Measurements from ENCODE around the gene CACNA1I.

CACNA1I gene

DNA sequence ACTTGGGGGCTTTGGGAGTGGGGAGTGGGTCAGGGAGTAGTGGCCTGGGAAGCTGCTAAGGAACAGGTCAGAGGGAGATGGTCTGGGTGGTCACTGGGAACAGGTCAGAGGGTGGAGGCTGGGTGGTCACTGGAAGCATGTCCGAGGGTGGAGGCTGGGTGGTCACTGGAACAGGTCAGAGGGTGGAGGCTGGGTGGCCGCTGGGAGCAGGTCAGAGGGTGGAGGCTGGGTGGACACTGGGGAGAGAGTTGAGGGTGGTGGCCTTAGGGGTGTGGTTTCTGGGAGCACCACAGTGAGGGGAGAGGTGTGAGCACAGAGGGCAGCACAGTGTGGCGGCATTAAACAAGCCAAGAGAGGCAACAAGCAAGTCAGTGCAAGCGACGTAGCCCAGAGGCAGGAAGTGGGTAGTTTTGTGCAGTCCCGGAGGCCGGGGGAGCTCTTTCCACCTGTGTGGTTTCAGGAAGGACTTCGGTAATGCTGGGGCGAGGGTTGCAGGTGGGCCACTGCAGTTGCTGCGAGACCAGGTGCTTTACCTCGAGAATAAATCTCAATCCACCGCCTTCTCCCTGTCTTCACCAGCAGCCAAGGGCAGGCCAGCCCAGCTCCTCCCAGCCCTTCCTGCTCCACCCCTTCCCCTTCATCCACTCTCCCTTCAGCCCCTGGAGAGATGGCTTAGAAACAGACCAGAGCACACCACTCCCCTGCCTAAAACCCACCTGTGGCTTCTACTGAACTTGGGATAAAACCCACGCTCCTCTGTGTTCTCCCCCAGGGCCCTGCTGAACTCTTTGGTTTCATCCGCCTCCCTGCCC, 3.2 kb upstream of the CACNA1I start:
- H3K27me3 ChIP-seq (ENCODE audit: insufficient read depth, low read length, poor library complexity): no peaks in the 10 kb centered on the region
- no peak overlapping the region for H4K8ac ChIP-seq (ENCODE audit: low read depth, low read length)
- no peaks in the 10 kb centered on the region for H3K79me1 ChIP-seq (ENCODE audit: low read length)
- no peak overlapping the region for H3K9ac ChIP-seq (ENCODE audit: low read length)
- no peak overlapping the region for H3K23ac ChIP-seq (ENCODE audit: low read length)
- H3K4me2 ChIP-seq (ENCODE audit: low read length): no peak overlapping the region
- H3K4me1 ChIP-seq (ENCODE audit: control insufficient read depth, low read depth, low read length): no peaks in the 10 kb centered on the region
- no peak overlapping the region for H4K5ac ChIP-seq (ENCODE audit: low read length)
- no peak overlapping the region for H3K27ac ChIP-seq (ENCODE audit: low read depth, low read length)
- no peak overlapping the region for H2BK15ac ChIP-seq (replicated peaks; ENCODE audit: low read depth)
- no peak overlapping the region for H3K56ac ChIP-seq (ENCODE audit: low read length)
- no peaks in the 10 kb centered on the region for H3K79me2 ChIP-seq (ENCODE audit: control insufficient read depth, insufficient read depth, low read length)
- H3K36me3 ChIP-seq (ENCODE audit: control insufficient read depth, insufficient read depth, low read length): no peaks in the 10 kb centered on the region
- no peak for DNase-seq
- no peak overlapping the region for H2BK5ac ChIP-seq (ENCODE audit: low read length)
- H2BK120ac ChIP-seq (ENCODE audit: low read depth, low read length): no peak overlapping the region
- H3K18ac ChIP-seq (ENCODE audit: low read length): no peak overlapping the region
- no peak overlapping the region for H3K4me3 ChIP-seq (ENCODE audit: low read length)
- H2AK5ac ChIP-seq (ENCODE audit: low read length): no peak overlapping the region
- no CpG with 5 or more reads among the region's 14 CpGs for WGBS (ENCODE audit: extremely low coverage, insufficient coverage, low lambda C conversion rate)
- H3K4ac ChIP-seq (ENCODE audit: low read depth, low read length): no peak overlapping the region

DNA sequence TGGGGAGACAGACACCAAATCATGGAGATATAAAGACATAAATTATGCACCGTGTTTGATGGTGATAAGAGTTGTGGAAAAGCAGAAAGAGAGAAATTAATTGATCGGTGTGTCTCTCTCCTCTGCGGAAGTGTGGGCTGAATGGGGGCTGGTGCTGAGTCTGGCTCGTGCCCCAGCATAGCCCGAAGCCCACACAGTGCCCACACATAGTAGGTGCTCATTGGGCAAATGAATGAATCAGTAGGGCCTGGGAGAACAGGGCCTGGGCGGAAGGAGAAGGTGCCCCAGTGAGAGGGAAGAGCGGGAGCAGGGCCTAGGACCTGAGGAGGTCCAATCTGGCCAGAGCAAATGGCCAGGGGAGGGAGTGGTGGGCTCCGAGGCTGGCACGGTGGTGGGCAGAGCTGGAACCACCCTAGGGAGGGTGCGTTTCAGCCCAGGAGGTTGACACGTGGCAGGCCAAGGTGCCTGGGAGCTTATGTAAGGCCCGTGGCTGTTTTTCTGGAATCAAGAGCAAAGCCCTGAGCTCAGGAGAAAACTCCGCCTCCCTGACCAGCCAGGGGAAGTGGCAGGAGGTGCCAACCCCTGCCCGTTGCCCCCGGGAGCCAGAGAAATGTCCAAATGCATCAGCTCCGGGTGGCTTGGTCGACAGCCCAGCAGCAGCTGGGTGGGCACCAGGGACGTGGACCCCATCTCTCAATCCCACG, 2.1 kb upstream of the CACNA1I start:
- H4K5ac ChIP-seq (ENCODE audit: low read length): no peak overlapping the region
- H3K9ac ChIP-seq (ENCODE audit: low read length): no peak overlapping the region
- H2BK120ac ChIP-seq (ENCODE audit: low read depth, low read length): no peak overlapping the region
- no peak overlapping the region for H3K4me3 ChIP-seq (ENCODE audit: low read length)
- H3K23ac ChIP-seq (ENCODE audit: low read length): no peak overlapping the region
- H3K36me3 ChIP-seq (ENCODE audit: control insufficient read depth, insufficient read depth, low read length): no peaks in the 10 kb centered on the region
- no peaks in the 10 kb centered on the region for H3K4me1 ChIP-seq (ENCODE audit: control insufficient read depth, low read depth, low read length)
- no peak overlapping the region for H2BK15ac ChIP-seq (replicated peaks; ENCODE audit: low read depth)
- no peak for DNase-seq
- WGBS (ENCODE audit: extremely low coverage, insufficient coverage, low lambda C conversion rate): no CpG with 5 or more reads among the region's 19 CpGs
- no peak overlapping the region for H3K18ac ChIP-seq (ENCODE audit: low read length)
- H3K4ac ChIP-seq (ENCODE audit: low read depth, low read length): no peak overlapping the region
- H3K56ac ChIP-seq (ENCODE audit: low read length): no peak overlapping the region
- no peaks in the 10 kb centered on the region for H3K79me1 ChIP-seq (ENCODE audit: low read length)
- H3K79me2 ChIP-seq (ENCODE audit: control insufficient read depth, insufficient read depth, low read length): no peaks in the 10 kb centered on the region
- H4K8ac ChIP-seq (ENCODE audit: low read depth, low read length): no peak overlapping the region
- no peak overlapping the region for H2AK5ac ChIP-seq (ENCODE audit: low read length)
- no peak overlapping the region for H3K27ac ChIP-seq (ENCODE audit: low read depth, low read length)
- no peaks in the 10 kb centered on the region for H3K27me3 ChIP-seq (ENCODE audit: insufficient read depth, low read length, poor library complexity)
- H3K4me2 ChIP-seq (ENCODE audit: low read length): no peak overlapping the region
- H2BK5ac ChIP-seq (ENCODE audit: low read length): no peak overlapping the region

DNA sequence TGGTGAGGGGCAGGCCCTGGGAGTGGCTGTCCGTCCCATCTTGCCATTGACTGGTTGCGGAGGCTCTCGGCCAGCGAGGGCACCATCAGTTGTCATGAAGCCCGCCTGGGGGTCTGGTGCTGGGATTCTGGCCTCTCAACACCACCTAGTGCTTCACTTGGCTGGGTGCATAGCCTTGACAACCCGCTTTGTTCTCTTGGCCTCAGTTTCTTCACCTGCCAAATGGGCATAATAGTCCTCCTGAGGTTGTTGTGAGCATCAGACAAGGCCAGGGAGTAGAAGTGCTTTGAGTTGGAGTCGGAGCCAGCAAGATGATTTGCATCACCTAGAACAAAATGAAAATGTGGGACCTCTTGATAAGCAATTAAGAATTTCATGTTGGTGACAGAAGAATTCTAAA, 1.5 kb upstream of the CACNA1I start:
- no peak overlapping the region for H3K23ac ChIP-seq (ENCODE audit: low read length)
- H3K36me3 ChIP-seq (ENCODE audit: control insufficient read depth, insufficient read depth, low read length): no peaks in the 10 kb centered on the region
- no peak for DNase-seq
- H2BK15ac ChIP-seq (replicated peaks; ENCODE audit: low read depth): no peak overlapping the region
- H2BK120ac ChIP-seq (ENCODE audit: low read depth, low read length): no peak overlapping the region
- no peak overlapping the region for H3K4ac ChIP-seq (ENCODE audit: low read depth, low read length)
- no peaks in the 10 kb centered on the region for H3K79me1 ChIP-seq (ENCODE audit: low read length)
- H3K27ac ChIP-seq (ENCODE audit: low read depth, low read length): no peak overlapping the region
- H3K4me3 ChIP-seq (ENCODE audit: low read length): no peak overlapping the region
- H3K4me1 ChIP-seq (ENCODE audit: control insufficient read depth, low read depth, low read length): no peaks in the 10 kb centered on the region
- no peaks in the 10 kb centered on the region for H3K79me2 ChIP-seq (ENCODE audit: control insufficient read depth, insufficient read depth, low read length)
- no peak overlapping the region for H3K4me2 ChIP-seq (ENCODE audit: low read length)
- no CpG with 5 or more reads among the region's 7 CpGs for WGBS (ENCODE audit: extremely low coverage, insufficient coverage, low lambda C conversion rate)
- H2AK5ac ChIP-seq (ENCODE audit: low read length): no peak overlapping the region
- no peak overlapping the region for H4K8ac ChIP-seq (ENCODE audit: low read depth, low read length)
- H3K56ac ChIP-seq (ENCODE audit: low read length): no peak overlapping the region
- no peaks in the 10 kb centered on the region for H3K27me3 ChIP-seq (ENCODE audit: insufficient read depth, low read length, poor library complexity)
- H3K9ac ChIP-seq (ENCODE audit: low read length): no peak overlapping the region
- no peak overlapping the region for H4K5ac ChIP-seq (ENCODE audit: low read length)
- no peak overlapping the region for H2BK5ac ChIP-seq (ENCODE audit: low read length)
- no peak overlapping the region for H3K18ac ChIP-seq (ENCODE audit: low read length)

DNA sequence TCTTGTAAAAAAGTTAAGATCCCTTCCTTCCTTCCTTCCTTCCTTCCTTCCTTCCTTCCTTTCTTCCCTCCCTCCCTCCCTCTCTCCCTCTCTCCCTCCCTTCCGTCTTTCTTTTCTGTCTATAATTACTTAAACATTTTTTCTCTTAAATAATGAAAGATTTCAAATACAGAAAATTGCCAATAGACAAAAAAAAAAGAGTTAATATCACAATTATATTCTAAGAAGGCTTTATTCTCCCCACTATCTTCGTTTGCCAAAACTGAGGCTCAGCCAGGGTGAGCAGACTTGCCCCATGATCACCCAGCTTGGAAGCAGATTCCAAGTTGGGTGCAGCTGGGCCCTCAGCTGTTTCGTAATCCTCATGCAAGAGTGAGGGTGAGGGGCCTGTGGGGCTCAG, 327 bp upstream of the CACNA1I start:
- Histone ChIP-seq H4K5ac (ENCODE audit: low read length) (no peak overlapping the region), H2AK5ac (ENCODE audit: low read length) (no peak overlapping the region), H3K79me1 (ENCODE audit: low read length) (no peaks in the 10 kb centered on the region), H4K8ac (ENCODE audit: low read depth, low read length) (no peak overlapping the region), H3K36me3 (ENCODE audit: control insufficient read depth, insufficient read depth, low read length) (no peaks in the 10 kb centered on the region), H2BK15ac (replicated peaks; ENCODE audit: low read depth) (no peak overlapping the region), H2BK5ac (ENCODE audit: low read length) (no peak overlapping the region), H3K56ac (ENCODE audit: low read length) (no peak overlapping the region), H3K18ac (ENCODE audit: low read length) (no peak overlapping the region), H3K4me1 (ENCODE audit: control insufficient read depth, low read depth, low read length) (no peaks in the 10 kb centered on the region), H3K4me3 (ENCODE audit: low read length) (no peak overlapping the region), H3K27me3 (ENCODE audit: insufficient read depth, low read length, poor library complexity) (no peaks in the 10 kb centered on the region), H2BK120ac (ENCODE audit: low read depth, low read length) (no peak overlapping the region), H3K79me2 (ENCODE audit: control insufficient read depth, insufficient read depth, low read length) (no peaks in the 10 kb centered on the region), H3K9ac (ENCODE audit: low read length) (no peak overlapping the region), H3K23ac (ENCODE audit: low read length) (no peak overlapping the region), H3K27ac (ENCODE audit: low read depth, low read length) (no peak overlapping the region), H3K4ac (ENCODE audit: low read depth, low read length) (no peak overlapping the region), H3K4me2 (ENCODE audit: low read length) (no peak overlapping the region)
- 100% methylated on average over 1 of the region's 3 CpGs for WGBS (ENCODE audit: extremely low coverage, insufficient coverage, low lambda C conversion rate)
- DNase-seq: no peak

- H3K4me3 ChIP-seq (ENCODE audit: low read length): no peak overlapping the region
- H3K79me2 ChIP-seq (ENCODE audit: control insufficient read depth, insufficient read depth, low read length): no peaks in the 10 kb centered on the region
- no peak overlapping the region for H4K8ac ChIP-seq (ENCODE audit: low read depth, low read length)
- no peak for DNase-seq
- no peak overlapping the region for H4K5ac ChIP-seq (ENCODE audit: low read length)
- H3K23ac ChIP-seq (ENCODE audit: low read length): no peak overlapping the region
- no peak overlapping the region for H2BK120ac ChIP-seq (ENCODE audit: low read depth, low read length)
- no peaks in the 10 kb centered on the region for H3K36me3 ChIP-seq (ENCODE audit: control insufficient read depth, insufficient read depth, low read length)
- H3K4me2 ChIP-seq (ENCODE audit: low read length): no peak overlapping the region
- H3K4me1 ChIP-seq (ENCODE audit: control insufficient read depth, low read depth, low read length): no peaks in the 10 kb centered on the region
- no peak overlapping the region for H3K4ac ChIP-seq (ENCODE audit: low read depth, low read length)
- no peak overlapping the region for H2BK5ac ChIP-seq (ENCODE audit: low read length)
- no CpG with 5 or more reads among the region's 1 CpG for WGBS (ENCODE audit: extremely low coverage, insufficient coverage, low lambda C conversion rate)
- H2BK15ac ChIP-seq (replicated peaks; ENCODE audit: low read depth): no peak overlapping the region
- no peak overlapping the region for H3K27ac ChIP-seq (ENCODE audit: low read depth, low read length)
- H3K79me1 ChIP-seq (ENCODE audit: low read length): no peaks in the 10 kb centered on the region
- H3K56ac ChIP-seq (ENCODE audit: low read length): no peak overlapping the region
- no peak overlapping the region for H3K9ac ChIP-seq (ENCODE audit: low read length)
- H2AK5ac ChIP-seq (ENCODE audit: low read length): no peak overlapping the region
- no peak overlapping the region for H3K18ac ChIP-seq (ENCODE audit: low read length)
- no peaks in the 10 kb centered on the region for H3K27me3 ChIP-seq (ENCODE audit: insufficient read depth, low read length, poor library complexity)
Measured at GRCh38 chr22:39571538-39571937, 985 bp downstream of the CACNA1I start.

Measured in mesendoderm (in vitro differentiated cells).